Activated B cell treated with CpG ODN at 0.5 μM for 24 hours (primary cell): Measurements from ENCODE around the gene TBX10. TPM values are rescaled to one million over a fixed set of nuclear protein-coding genes. Genes with fewer than 3 reads are reported as not detected.
"Not testable (repeated sequence)": the region's sequence is repeated elsewhere in the genome, so short reads cannot be mapped to it uniquely, and the experiment has no call there.

Experiments
- ATAC-seq: fragments of 200-7000 bp; cut with Tn5 transposase; one replicate; pipeline ENCODE4 v1.10.0; 2021; ENCODE audit warnings: low read depth, mild to moderate bottlenecking, moderate library complexity
- CTCF ChIA-PET: fragments of 350-600 bp; sonication (Branson Sonifier 250); formaldehyde crosslinking; loops from one replicate; lab custom pipeline; 2021; ENCODE audit warnings: antibody characterized with exemption; lab: Charles Lee
- POLR2A ChIA-PET: fragments of 350-600 bp; sonication (Branson Sonifier 250); formaldehyde crosslinking; loops from one replicate; lab custom pipeline; 2021; ENCODE audit warnings: antibody characterized with exemption; lab: Charles Lee
- DNase-seq: peaks from one replicate; pipeline ENCODE4 v3.0.0; 2022
- H3K27ac Mint-ChIP-seq: one replicate; pipeline ENCODE4 v1.8.0; 2020; ENCODE audit warnings: mixed read lengths
- H3K27me3 Mint-ChIP-seq: one replicate; pipeline ENCODE4 v1.8.0; 2021; ENCODE audit warnings: mixed read lengths
- H3K36me3 Mint-ChIP-seq: one replicate; pipeline ENCODE4 v1.8.0; 2021; ENCODE audit warnings: low read depth, mixed read lengths
- H3K4me1 Mint-ChIP-seq: one replicate; pipeline ENCODE4 v1.8.0; 2021; ENCODE audit warnings: mixed read lengths
- H3K4me3 Mint-ChIP-seq: one replicate; pipeline ENCODE4 v1.8.0; 2020; ENCODE audit warnings: mild to moderate bottlenecking, mixed read lengths
- H3K9me3 Mint-ChIP-seq: one replicate; pipeline ENCODE4 v1.8.0; 2020; ENCODE audit warnings: mixed read lengths
- intact Hi-C: fragments of 100-400 bp; cut with micrococcal nuclease; formaldehyde crosslinking; loops from one replicate; pipeline ENCODE4 v1.15.1; 2024
- total RNA-seq: library from RNA; stranded (reverse); gene quantifications from 2 replicates; pipeline ENCODE4 v1.2.3, GENCODE V29; 2022
- TF ChIP-seq, protein P1 (sequence below): fragments of 200-600 bp; IDR thresholded peaks from one replicate; pipeline ENCODE4 v1.8.0; 2022; ENCODE audit warnings: antibody characterized with exemption, mild to moderate bottlenecking

The TBX10 gene
- total RNA-seq, 1 donor from 2014 or later = not detected

- ChIA-PET POLR2A (interaction anchor here (0.8 to 1.0 kb wide), 2 partner anchors 12 to 16 kb away, joined by 3 to 4 read pairs; no protein-coding TSS in a partner anchor), CTCF (interaction anchor here (0.5 kb wide), 1 partner anchor 264 kb away, joined by 3 read pairs; no protein-coding TSS in a partner anchor)
- TF ChIP-seq, protein P1, sequence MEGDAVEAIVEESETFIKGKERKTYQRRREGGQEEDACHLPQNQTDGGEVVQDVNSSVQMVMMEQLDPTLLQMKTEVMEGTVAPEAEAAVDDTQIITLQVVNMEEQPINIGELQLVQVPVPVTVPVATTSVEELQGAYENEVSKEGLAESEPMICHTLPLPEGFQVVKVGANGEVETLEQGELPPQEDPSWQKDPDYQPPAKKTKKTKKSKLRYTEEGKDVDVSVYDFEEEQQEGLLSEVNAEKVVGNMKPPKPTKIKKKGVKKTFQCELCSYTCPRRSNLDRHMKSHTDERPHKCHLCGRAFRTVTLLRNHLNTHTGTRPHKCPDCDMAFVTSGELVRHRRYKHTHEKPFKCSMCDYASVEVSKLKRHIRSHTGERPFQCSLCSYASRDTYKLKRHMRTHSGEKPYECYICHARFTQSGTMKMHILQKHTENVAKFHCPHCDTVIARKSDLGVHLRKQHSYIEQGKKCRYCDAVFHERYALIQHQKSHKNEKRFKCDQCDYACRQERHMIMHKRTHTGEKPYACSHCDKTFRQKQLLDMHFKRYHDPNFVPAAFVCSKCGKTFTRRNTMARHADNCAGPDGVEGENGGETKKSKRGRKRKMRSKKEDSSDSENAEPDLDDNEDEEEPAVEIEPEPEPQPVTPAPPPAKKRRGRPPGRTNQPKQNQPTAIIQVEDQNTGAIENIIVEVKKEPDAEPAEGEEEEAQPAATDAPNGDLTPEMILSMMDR = no peak
- H3K9me3 Mint-ChIP-seq = no peaks in the 10 kb centered on the region
- H3K27me3 Mint-ChIP-seq = peaks cover 8% of the 10 kb centered on the region
- no peaks in the 10 kb centered on the region for H3K36me3 Mint-ChIP-seq
- H3K27ac Mint-ChIP-seq = no peak overlapping the region
- DNase-seq = no peak
- intact Hi-C loops = no loop called here
- peaks cover 20% of the 10 kb centered on the region for H3K4me1 Mint-ChIP-seq
- peak; percentile 56 for ATAC-seq
- no peak overlapping the region for H3K4me3 Mint-ChIP-seq
These were observed 39.1 kb downstream of the TBX10 start for GRCh38 chr11:67600324-67601029.

DNA sequence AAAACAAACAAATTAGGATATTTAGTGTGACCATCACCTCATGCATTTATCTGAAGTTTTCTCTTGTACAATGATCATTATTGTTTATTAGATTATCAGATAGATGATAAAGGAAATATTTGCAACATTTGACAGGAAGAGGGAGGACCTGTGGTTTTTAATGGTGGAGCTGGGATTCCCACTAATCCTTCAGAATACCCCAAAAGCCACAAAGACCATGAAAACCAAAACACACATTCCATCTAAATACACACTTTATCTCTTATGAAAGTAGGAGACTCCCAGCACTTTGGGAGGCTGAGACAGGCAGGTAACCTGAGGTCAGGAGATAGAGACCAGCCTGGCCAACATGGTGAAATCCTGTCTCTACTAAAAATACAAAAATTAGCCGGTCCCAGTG lies 40.4 kb downstream of the TBX10 start:
- intact Hi-C loops = no loop called here
- DNase-seq (no peak), ATAC-seq (no peak)
- TF ChIP-seq, protein P1 = no peak
- POLR2A ChIA-PET = no interaction called here
- Mint-ChIP-seq H3K4me1 (peaks cover 20% of the 10 kb centered on the region), H3K4me3 (no peak overlapping the region), H3K27me3 (peaks cover under 1% of the 10 kb centered on the region), H3K9me3 (no peaks in the 10 kb centered on the region), H3K36me3 (no peaks in the 10 kb centered on the region), H3K27ac (no peak overlapping the region)
- CTCF ChIA-PET = no interaction called here

DNA sequence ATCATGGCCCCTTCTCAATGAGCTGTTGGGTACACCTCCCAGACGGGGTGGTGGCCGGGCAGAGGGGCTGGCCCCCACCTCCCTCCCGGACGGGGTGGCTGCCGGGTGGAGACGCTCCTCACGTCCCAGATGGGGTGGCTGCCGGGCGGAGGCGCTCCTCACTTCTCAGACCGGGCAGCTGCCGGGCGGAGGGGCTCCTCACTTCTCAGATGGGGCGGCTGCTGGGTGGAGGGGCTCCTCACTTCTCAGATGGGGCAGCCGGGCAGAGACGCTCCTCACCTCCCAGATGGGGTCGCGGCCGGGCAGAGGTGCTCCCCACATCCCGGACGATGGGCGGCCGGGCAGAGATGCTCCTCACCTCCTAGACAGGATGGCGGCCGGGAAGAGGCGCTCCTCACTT lies 41.6 kb downstream of the TBX10 start:
- H3K27ac Mint-ChIP-seq, H3K9me3 Mint-ChIP-seq, H3K36me3 Mint-ChIP-seq, POLR2A ChIA-PET, H3K4me3 Mint-ChIP-seq, intact Hi-C loops, H3K27me3 Mint-ChIP-seq, ATAC-seq, CTCF ChIA-PET, DNase-seq: not testable (repeated sequence)
- H3K4me1 Mint-ChIP-seq = peaks cover 20% of the 10 kb centered on the region

DNA sequence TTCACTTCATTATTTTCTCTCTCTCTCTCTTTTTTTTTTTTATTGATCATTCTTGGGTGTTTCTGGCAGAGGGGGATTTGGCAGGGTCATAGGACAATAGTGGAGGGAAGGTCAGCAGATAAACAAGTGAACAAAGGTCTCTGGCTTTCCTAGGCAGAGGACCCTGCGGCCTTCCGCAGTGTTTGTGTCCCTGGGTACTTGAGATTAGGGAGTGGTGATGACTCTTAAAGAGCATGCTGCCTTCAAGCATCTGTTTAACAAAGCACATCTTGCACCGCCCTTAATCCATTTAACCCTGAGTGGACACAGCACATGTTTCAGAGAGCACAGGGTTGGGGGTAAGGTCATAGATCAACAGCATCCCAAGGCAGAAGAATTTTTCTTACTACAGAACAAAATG lies 42.1 kb downstream of the TBX10 start:
- POLR2A ChIA-PET, intact Hi-C loops, H3K27ac Mint-ChIP-seq: not testable (repeated sequence)

DNA sequence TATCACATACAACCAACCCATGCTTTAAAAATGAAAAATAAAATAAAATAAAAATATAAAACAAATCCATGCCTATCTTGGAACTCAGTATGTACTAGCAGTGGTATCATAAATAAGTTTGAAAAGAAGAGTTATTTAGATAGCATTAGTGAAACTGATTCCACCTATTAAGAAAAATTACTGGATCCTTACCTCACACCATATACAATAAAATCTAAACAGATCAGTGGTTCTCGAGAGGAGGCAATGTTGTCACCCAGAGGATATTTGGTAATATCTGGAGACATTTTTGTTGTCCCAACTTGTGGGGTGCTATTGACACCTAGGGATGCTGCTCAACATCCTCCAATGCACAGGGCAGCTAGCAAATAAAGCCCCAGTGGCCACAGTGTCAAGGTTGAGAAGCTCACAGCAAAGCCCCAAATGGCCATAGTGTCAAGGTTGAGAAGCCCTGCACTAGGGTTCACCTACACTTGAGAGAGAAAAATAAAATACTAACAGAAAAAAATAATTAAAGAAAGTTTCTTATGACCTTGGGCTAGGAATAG lies 42.7 kb downstream of the TBX10 start:
- CTCF ChIA-PET = no interaction called here
- no peaks in the 10 kb centered on the region for H3K36me3 Mint-ChIP-seq
- DNase-seq (no peak), ATAC-seq (no peak)
- peaks cover 20% of the 10 kb centered on the region for H3K4me1 Mint-ChIP-seq
- no peak overlapping the region for H3K4me3 Mint-ChIP-seq
- POLR2A ChIA-PET = interaction anchor here (0.6 kb wide), 1 partner anchor 103 kb away, joined by 4 read pairs; no protein-coding TSS in a partner anchor
- no peaks in the 10 kb centered on the region for H3K27me3 Mint-ChIP-seq
- TF ChIP-seq, protein P1 = no peak
- no peaks in the 10 kb centered on the region for H3K9me3 Mint-ChIP-seq
- intact Hi-C loops = no loop called here
- H3K27ac Mint-ChIP-seq = no peak overlapping the region

More for the DNA sequence above, 42.1 kb downstream of the TBX10 start:
- DNase-seq, H3K36me3 Mint-ChIP-seq, H3K4me3 Mint-ChIP-seq, H3K27me3 Mint-ChIP-seq, ATAC-seq, CTCF ChIA-PET, H3K9me3 Mint-ChIP-seq: not testable (repeated sequence)
- H3K4me1 Mint-ChIP-seq = peaks cover 20% of the 10 kb centered on the region

- CTCF ChIA-PET = no interaction called here
- no peak overlapping the region for H3K4me3 Mint-ChIP-seq
These were observed 45.1 kb downstream of the TBX10 start for GRCh38 chr11:67594480-67594879.

More at GRCh38 chr11:67594480-67594879, 45.1 kb downstream of the TBX10 start:
- no peaks in the 10 kb centered on the region for H3K36me3 Mint-ChIP-seq
- no peaks in the 10 kb centered on the region for H3K9me3 Mint-ChIP-seq
- intact Hi-C loops = no loop called here
- H3K4me1 Mint-ChIP-seq = peaks cover 12% of the 10 kb centered on the region
- POLR2A ChIA-PET = interaction anchor here (0.7 to 1.5 kb wide), 2 partner anchors 10 to 55 kb away, joined by 3 to 5 read pairs; no protein-coding TSS in a partner anchor
- no peak overlapping the region for H3K27ac Mint-ChIP-seq
- TF ChIP-seq, protein P1 = no peak
- ATAC-seq (no peak), DNase-seq (no peak)
- H3K27me3 Mint-ChIP-seq = no peaks in the 10 kb centered on the region
